Ascending aorta (tissue), 2 donors: Measurements from ENCODE around the gene ADTRP. TPM values are rescaled to one million over a fixed set of nuclear protein-coding genes. Genes with fewer than 3 reads are reported as not detected.

ENCODE experiments used
- DNase-seq, 2 donors: peaks; one replicate each; pipeline ENCODE4 v3.0.0-alpha.2; 2019; ENCODE audit warnings: low spot score in 2 of 2
- H3K27ac ChIP-seq, 2 donors: fragments of 200-600 bp; sonication (generic); one replicate each; pipeline ENCODE4 v1.5.1; 2016 to 2017; ENCODE audit warnings: mild to moderate bottlenecking in 1 of 2
- H3K27me3 ChIP-seq: fragments of 200-600 bp; sonication (generic); one replicate; pipeline ENCODE4 v1.5.1; 2017
- H3K36me3 ChIP-seq, 2 donors: fragments of 200-600 bp; sonication (generic); one replicate each; pipeline ENCODE4 v1.5.1; 2016
- H3K4me1 ChIP-seq, 2 donors: fragments of 200-600 bp; sonication (generic); one replicate each; pipeline ENCODE4 v1.5.1; 2016 to 2017; ENCODE audit warnings: mild to moderate bottlenecking in 1 of 2
- H3K4me3 ChIP-seq, 2 donors: fragments of 200-600 bp; sonication (generic); one replicate each; pipeline ENCODE4 v1.5.1; 2016 to 2017; ENCODE audit warnings: mild to moderate bottlenecking in 1 of 2
- H3K9me3 ChIP-seq, 2 donors: fragments of 200-600 bp; sonication (generic); one replicate each; pipeline ENCODE4 v1.5.1; 2016
- intact Hi-C: fragments of 100-400 bp; cut with DNase I; formaldehyde crosslinking; loops from one replicate; pipeline ENCODE4 v1.15.1; 2023
- total RNA-seq: library from RNA; depleted of rRNA; stranded (reverse); fragments of >200 nt; gene quantifications from one replicate; pipeline ENCODE4 v1.1.0, GENCODE V29; 2016
- TF ChIP-seq, protein P1 (sequence below), 3 experiments: fragments of 200-600 bp in 2 of 3; fragments of 450-650 bp in 1 of 3; sonication (generic) in 2 of 3; IDR thresholded peaks; one replicate each; pipeline ENCODE4 v1.5.1; 2016 to 2019; ENCODE audit warnings: antibody characterized with exemption in 3 of 3, mild to moderate bottlenecking in 1 of 3, moderate library complexity in 1 of 3

The ADTRP gene
- total RNA-seq, 1 donor from 2014 or later, result not detected

DNA sequence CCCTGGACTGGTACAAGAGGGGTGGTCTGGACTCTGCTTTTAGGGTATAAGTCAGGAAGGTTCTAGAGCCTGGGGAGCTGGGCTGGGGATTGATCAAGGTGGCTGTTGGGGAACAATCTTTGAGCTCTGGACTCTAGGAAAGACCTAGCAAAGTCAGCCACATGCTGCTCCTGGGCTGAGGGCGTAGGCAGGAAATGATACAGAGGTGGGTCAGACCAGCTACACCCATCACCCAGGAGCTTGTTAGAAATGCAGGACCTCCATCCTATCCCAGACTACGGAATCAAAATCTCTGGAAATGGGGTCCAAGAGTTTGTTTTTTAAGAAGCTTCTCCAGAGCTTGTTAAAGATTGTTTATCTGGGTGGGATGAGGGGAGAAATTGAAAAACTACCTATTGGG is 9.4 kb downstream of the ADTRP start:
- TF ChIP-seq, protein P1, sequence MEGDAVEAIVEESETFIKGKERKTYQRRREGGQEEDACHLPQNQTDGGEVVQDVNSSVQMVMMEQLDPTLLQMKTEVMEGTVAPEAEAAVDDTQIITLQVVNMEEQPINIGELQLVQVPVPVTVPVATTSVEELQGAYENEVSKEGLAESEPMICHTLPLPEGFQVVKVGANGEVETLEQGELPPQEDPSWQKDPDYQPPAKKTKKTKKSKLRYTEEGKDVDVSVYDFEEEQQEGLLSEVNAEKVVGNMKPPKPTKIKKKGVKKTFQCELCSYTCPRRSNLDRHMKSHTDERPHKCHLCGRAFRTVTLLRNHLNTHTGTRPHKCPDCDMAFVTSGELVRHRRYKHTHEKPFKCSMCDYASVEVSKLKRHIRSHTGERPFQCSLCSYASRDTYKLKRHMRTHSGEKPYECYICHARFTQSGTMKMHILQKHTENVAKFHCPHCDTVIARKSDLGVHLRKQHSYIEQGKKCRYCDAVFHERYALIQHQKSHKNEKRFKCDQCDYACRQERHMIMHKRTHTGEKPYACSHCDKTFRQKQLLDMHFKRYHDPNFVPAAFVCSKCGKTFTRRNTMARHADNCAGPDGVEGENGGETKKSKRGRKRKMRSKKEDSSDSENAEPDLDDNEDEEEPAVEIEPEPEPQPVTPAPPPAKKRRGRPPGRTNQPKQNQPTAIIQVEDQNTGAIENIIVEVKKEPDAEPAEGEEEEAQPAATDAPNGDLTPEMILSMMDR (IDR thresholded peaks at IDR 0.05), result no peak
- intact Hi-C loops, result loop anchor here (2.0 to 10.0 kb wide), 2 partner anchors 36 to 164 kb away; no protein-coding TSS in a partner anchor
- Histone ChIP-seq H3K4me3 (no peak overlapping the region), H3K27me3 (no peaks in the 10 kb centered on the region), H3K27ac (peak overlapping the region; percentile 91 to 93), H3K9me3 (no peaks in the 10 kb centered on the region), H3K36me3 (no peaks in the 10 kb centered on the region), H3K4me1 (peaks cover 17 to 62% of the 10 kb centered on the region in 2 donors)
- DNase-seq, result no peak

GRCh38 chr6:11767978-11768756 is 10.4 kb downstream of the ADTRP start:
- no peak for DNase-seq
- Histone ChIP-seq H3K27me3 (no peaks in the 10 kb centered on the region), H3K27ac (peak overlapping the region; percentile 23 to 91), H3K36me3 (no peaks in the 10 kb centered on the region), H3K4me3 (no peak overlapping the region), H3K9me3 (no peaks in the 10 kb centered on the region), H3K4me1 (peaks cover 17 to 73% of the 10 kb centered on the region in 2 donors)
- TF ChIP-seq, protein P1 (IDR thresholded peaks at IDR 0.05), result no peak
- intact Hi-C loops, result loop anchor here (2.0 to 10.0 kb wide), 3 partner anchors 35 to 243 kb away; no protein-coding TSS in a partner anchor

DNA sequence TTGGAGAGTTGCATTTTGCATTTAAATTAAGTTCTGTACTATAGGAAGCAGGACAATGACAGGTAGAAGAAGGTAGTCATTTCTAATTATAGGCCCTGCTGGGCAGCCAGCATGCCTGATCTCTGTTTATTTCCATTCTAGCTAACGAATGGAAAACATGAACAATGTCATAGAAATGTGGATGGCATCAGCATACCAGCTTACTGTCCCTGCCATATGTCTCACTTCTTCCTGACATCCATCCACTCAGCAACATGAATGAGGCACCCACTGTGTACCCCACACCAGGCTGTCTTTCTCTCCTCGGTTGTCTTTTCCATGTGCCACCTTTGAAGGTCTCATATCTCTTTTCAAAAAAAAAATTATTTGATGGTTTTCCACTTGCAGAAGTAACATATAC is 11.1 kb downstream of the ADTRP start:
- no peaks in the 10 kb centered on the region for H3K27me3 ChIP-seq
- H3K4me3 ChIP-seq, result no peak overlapping the region
- no peaks in the 10 kb centered on the region for H3K9me3 ChIP-seq
- intact Hi-C loops, result loop anchor here (2.0 to 10.0 kb wide), 2 partner anchors 163 to 243 kb away; no protein-coding TSS in a partner anchor
- no peak for DNase-seq
- H3K4me1 ChIP-seq, result peaks cover 22 to 79% of the 10 kb centered on the region in 2 donors
- H3K36me3 ChIP-seq, result no peaks in the 10 kb centered on the region
- TF ChIP-seq, protein P1 (IDR thresholded peaks at IDR 0.05), result no peak
- H3K27ac ChIP-seq, result peak overlapping the region; percentile 81 to 84

- TF ChIP-seq, protein P1 (IDR thresholded peaks at IDR 0.05), result no peak
- Histone ChIP-seq H3K4me3 (no peak overlapping the region), H3K27ac (peak overlapping the region; percentile 81 to 84), H3K9me3 (no peaks in the 10 kb centered on the region), H3K4me1 (peaks cover 22 to 79% of the 10 kb centered on the region in 2 donors), H3K36me3 (no peaks in the 10 kb centered on the region), H3K27me3 (no peaks in the 10 kb centered on the region)
- DNase-seq, result peak in 1 of 2 donors; percentile 83
- intact Hi-C loops, result loop anchor here (2.0 to 10.0 kb wide), 2 partner anchors 162 to 244 kb away; no protein-coding TSS in a partner anchor
These were observed 11.8 kb downstream of the ADTRP start for GRCh38 chr6:11766589-11767450.

- TF ChIP-seq, protein P1 (IDR thresholded peaks at IDR 0.05), result no peak
- Histone ChIP-seq H3K4me1 (peaks cover 22 to 75% of the 10 kb centered on the region in 2 donors), H3K9me3 (no peaks in the 10 kb centered on the region), H3K27me3 (no peaks in the 10 kb centered on the region), H3K36me3 (no peaks in the 10 kb centered on the region), H3K4me3 (no peak overlapping the region), H3K27ac (peak overlapping the region; percentile 81 to 84)
- no peak for DNase-seq
- intact Hi-C loops, result loop anchor here (2.0 to 10.0 kb wide), 2 partner anchors 161 to 245 kb away; no protein-coding TSS in a partner anchor
These were observed 12.6 kb downstream of the ADTRP start for GRCh38 chr6:11766043-11766442.
